Measurements from ENCODE around the gene SELENOF. TPM values are rescaled to one million over a fixed set of nuclear protein-coding genes. Genes with fewer than 3 reads are reported as not detected.
A peak's percentile ranks its signal among the peaks of the same experiment; 100 is the strongest.
"Not testable (repeated sequence)": the region's sequence is repeated elsewhere in the genome, so short reads cannot be mapped to it uniquely, and the experiment has no call there.

Gene SELENOF
- total RNA-seq, 2 donors from 2014 or later = 73.1 to 80.7 TPM

- no peak for DNase-seq (ENCODE audit: low spot score)
- TF ChIP-seq, protein P1, sequence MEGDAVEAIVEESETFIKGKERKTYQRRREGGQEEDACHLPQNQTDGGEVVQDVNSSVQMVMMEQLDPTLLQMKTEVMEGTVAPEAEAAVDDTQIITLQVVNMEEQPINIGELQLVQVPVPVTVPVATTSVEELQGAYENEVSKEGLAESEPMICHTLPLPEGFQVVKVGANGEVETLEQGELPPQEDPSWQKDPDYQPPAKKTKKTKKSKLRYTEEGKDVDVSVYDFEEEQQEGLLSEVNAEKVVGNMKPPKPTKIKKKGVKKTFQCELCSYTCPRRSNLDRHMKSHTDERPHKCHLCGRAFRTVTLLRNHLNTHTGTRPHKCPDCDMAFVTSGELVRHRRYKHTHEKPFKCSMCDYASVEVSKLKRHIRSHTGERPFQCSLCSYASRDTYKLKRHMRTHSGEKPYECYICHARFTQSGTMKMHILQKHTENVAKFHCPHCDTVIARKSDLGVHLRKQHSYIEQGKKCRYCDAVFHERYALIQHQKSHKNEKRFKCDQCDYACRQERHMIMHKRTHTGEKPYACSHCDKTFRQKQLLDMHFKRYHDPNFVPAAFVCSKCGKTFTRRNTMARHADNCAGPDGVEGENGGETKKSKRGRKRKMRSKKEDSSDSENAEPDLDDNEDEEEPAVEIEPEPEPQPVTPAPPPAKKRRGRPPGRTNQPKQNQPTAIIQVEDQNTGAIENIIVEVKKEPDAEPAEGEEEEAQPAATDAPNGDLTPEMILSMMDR (IDR thresholded peaks at IDR 0.05) = no peak
- no peaks in the 10 kb centered on the region for H3K36me3 ChIP-seq
- H3K27me3 ChIP-seq = no peaks in the 10 kb centered on the region
- H3K27ac ChIP-seq = no peak overlapping the region
- H3K4me1 ChIP-seq = no peaks in the 10 kb centered on the region
- no peaks in the 10 kb centered on the region for H3K9me3 ChIP-seq
- no peak overlapping the region for H3K4me3 ChIP-seq
These were observed 88.6 kb downstream of the SELENOF start for GRCh38 chr1:86825319-86825718.

DNA sequence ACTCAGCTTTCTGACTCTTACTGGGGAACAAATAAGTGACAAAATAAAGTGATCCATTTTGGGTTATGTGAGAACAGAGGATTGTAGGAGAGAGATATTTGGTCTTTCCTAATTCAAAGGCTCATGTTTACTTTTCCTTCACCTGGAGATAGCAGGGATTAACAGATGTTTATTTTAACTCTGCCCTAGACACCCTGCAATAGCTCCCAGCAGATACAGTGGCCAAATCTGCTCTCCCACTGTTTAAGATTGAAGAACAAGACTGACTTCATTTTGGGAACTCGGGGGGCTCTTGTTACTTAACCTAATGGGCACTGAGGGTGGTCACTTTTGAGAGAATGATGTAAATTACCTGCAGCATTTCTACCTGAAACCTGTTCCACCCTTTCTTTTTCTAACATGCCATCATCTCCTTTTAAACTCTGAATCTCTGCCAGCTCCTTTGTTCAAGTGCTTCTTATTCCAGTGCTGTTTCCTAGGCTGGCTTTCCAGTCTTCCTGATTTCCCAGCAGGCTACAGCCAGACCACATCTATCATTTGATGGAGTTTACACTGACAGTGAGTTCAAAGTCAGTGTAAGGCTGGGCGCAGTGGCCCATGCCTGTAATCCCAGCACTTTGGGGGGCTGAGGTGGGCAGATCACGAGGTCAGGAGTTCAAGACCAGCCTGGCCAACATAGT lies 90.0 kb downstream of the SELENOF start:
- Histone ChIP-seq H3K27ac (no peak overlapping the region), H3K4me1 (no peaks in the 10 kb centered on the region), H3K36me3 (no peaks in the 10 kb centered on the region), H3K27me3 (no peaks in the 10 kb centered on the region), H3K9me3 (no peaks in the 10 kb centered on the region), H3K4me3 (no peak overlapping the region)
- no peak for DNase-seq (ENCODE audit: low spot score)
- TF ChIP-seq, protein P1 (IDR thresholded peaks at IDR 0.05) = no peak

DNA sequence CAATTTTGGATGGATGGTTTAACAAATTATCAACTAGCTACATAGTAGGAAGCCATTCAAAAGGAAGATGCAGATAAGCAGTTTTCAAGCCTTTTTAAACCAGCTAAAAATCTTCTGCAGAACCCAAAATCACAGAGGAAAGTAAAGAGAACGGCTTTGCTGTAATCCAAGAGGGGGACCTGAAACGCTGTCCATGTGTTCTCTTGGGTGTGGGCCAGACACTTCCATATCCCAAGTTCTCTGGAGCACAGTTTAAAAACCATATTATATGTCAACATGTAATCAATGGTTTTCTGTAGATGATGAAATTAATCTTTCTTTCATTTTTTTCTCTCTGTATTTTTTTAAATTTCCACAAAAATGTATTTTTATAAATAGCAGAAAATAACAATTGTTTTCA lies 90.5 kb downstream of the SELENOF start:
- no peak overlapping the region for H3K27ac ChIP-seq
- H3K9me3 ChIP-seq = no peaks in the 10 kb centered on the region
- no peaks in the 10 kb centered on the region for H3K36me3 ChIP-seq
- no peak overlapping the region for H3K4me3 ChIP-seq
- DNase-seq (ENCODE audit: low spot score) = no peak
- TF ChIP-seq, protein P1 (IDR thresholded peaks at IDR 0.05) = no peak
- H3K4me1 ChIP-seq = no peaks in the 10 kb centered on the region
- H3K27me3 ChIP-seq = no peaks in the 10 kb centered on the region

DNA sequence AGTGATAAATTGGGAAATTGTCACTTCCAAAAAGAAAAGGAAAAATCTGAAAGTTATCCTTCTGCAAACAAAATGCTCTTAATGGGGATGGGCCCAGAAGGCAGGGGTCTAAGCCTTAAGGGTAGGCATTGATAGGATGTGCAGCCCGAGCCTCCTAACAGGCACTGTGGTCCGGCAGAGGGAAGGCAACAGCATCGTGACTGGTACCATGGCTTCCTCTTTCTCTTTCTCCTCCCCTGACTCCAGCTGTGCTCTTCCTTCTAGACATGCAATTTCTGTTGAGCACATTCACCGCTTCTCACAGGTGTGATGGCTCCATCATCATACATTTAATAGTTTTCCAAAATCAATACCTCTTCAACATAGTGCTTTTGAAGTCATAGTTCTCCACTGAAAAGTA lies 91.5 kb downstream of the SELENOF start:
- Histone ChIP-seq H3K27ac (no peak overlapping the region), H3K36me3 (no peaks in the 10 kb centered on the region), H3K4me1 (no peaks in the 10 kb centered on the region), H3K27me3 (no peaks in the 10 kb centered on the region), H3K9me3 (no peaks in the 10 kb centered on the region), H3K4me3 (no peak overlapping the region)
- TF ChIP-seq, protein P1 (IDR thresholded peaks at IDR 0.05) = no peak
- DNase-seq (ENCODE audit: low spot score) = no peak

DNA sequence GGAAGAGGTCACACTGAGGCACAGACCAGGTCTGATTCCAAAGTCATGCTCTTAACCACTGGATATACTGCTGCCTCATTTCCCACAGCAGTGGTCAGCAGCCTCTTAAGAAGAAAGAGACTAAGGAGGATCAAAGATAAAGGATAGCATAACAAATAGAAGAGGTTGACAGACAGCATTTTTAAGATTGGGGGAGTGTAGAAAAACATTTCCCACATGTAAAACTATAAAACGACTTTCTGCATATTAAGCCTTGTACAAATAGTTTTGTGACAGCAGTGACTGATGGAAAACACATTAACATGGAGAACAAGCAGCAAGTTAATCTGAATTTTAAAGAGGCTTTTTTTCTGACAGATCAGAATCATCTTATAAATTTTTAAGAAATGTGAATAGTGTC lies 92.0 kb downstream of the SELENOF start:
- Histone ChIP-seq H3K36me3 (no peaks in the 10 kb centered on the region), H3K9me3 (no peaks in the 10 kb centered on the region), H3K27me3 (no peaks in the 10 kb centered on the region), H3K4me3 (no peak overlapping the region), H3K27ac (no peak overlapping the region), H3K4me1 (no peaks in the 10 kb centered on the region)
- TF ChIP-seq, protein P1 (IDR thresholded peaks at IDR 0.05) = no peak
- no peak for DNase-seq (ENCODE audit: low spot score)

DNA sequence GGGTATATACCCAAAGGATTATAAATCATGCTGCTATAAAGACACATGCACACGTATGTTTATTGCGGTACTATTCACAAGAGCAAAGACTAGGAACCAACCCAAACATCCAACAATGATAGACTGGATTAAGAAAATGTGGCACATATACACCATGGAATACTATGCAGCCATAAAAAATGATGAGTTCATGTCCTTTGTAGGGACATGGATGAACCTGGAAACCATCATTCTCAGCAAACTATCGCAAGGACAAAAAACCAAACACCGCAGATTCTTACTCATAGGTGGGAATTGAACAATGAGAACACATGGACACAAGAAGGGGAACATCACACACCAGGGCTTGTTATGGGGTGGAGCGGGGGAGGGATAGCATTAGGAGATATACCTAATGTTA lies 94.0 kb downstream of the SELENOF start:
- not testable (repeated sequence) for H3K27ac ChIP-seq, H3K27me3 ChIP-seq, H3K9me3 ChIP-seq, H3K4me1 ChIP-seq, H3K4me3 ChIP-seq, H3K36me3 ChIP-seq
- peak; percentile 2 for DNase-seq (ENCODE audit: low spot score)

DNA sequence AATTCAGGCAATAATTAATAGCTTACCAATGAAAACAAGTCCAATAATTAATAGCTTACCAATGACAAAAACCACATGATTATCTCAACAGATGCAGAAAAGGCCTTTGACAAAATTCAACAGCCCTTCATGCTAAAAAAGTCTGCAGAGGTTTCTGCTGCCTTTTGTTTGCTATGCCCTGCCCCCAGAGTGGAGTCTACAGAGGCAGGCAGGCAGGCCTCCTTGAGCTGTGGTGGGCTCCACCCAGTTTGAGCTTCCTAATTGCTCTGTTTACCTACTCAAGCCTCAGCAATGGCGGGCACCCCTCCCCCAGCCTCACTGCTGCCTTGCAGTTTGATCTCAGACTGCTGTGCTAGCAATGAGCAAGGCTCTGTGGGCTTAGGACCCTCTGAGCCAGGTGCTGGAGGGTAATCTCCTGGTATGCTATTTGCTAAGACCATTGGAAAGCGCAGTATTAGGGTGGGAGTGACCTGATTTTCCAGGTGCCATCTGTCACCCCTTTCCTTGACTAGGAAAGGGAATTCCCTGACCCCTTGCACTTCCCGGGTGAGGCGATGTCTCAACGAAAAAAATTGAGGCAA lies 96.6 kb downstream of the SELENOF start:
- not testable (repeated sequence) for H3K27ac ChIP-seq, H3K4me3 ChIP-seq, H3K9me3 ChIP-seq, H3K4me1 ChIP-seq, H3K36me3 ChIP-seq, H3K27me3 ChIP-seq
- peak; percentile 11 for DNase-seq (ENCODE audit: low spot score)

DNA sequence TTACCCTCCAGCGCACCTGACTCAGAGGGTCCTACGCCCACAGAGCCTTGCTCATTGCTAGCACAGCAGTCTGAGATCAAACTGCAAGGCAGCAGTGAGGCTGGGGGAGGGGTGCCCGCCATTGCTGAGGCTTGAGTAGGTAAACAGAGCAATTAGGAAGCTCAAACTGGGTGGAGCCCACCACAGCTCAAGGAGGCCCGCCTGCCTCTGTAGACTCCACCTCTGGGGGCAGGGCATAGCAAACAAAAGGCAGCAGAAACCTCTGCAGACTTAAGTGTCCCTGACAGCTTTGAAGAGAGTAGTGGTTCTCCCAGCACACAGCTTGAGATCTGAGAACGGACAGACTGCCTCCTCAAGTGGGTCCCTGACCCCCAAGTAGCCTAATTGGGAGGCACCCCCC lies 99.8 kb downstream of the SELENOF start:
- H3K27me3 ChIP-seq; H3K27ac ChIP-seq; H3K9me3 ChIP-seq; H3K36me3 ChIP-seq; DNase-seq (ENCODE audit: low spot score); H3K4me3 ChIP-seq; H3K4me1 ChIP-seq: not testable (repeated sequence)

Data from right atrium auricular region (tissue), 2 donors.